ENCODE measurements around the gene LBH. TPM values are rescaled to one million over a fixed set of nuclear protein-coding genes. Genes with fewer than 3 reads are reported as not detected.
A peak's percentile ranks its signal among the peaks of the same experiment; 100 is the strongest.

LBH gene
- total RNA-seq (2014; rRNA removed) (0.40 and 5.8 TPM in 2 replicates), Bru-seq, nascent RNA (percentile 5 among the genes with signal in this experiment), BruChase-seq, experiment 1, labeled RNA remaining after a 6-hour chase (percentile 9 among the genes with signal in this experiment), BruChase-seq, experiment 2, labeled RNA remaining after a 2-hour chase (percentile 5 among the genes with signal in this experiment)
- long read RNA-seq, result 0 reads

DNA sequence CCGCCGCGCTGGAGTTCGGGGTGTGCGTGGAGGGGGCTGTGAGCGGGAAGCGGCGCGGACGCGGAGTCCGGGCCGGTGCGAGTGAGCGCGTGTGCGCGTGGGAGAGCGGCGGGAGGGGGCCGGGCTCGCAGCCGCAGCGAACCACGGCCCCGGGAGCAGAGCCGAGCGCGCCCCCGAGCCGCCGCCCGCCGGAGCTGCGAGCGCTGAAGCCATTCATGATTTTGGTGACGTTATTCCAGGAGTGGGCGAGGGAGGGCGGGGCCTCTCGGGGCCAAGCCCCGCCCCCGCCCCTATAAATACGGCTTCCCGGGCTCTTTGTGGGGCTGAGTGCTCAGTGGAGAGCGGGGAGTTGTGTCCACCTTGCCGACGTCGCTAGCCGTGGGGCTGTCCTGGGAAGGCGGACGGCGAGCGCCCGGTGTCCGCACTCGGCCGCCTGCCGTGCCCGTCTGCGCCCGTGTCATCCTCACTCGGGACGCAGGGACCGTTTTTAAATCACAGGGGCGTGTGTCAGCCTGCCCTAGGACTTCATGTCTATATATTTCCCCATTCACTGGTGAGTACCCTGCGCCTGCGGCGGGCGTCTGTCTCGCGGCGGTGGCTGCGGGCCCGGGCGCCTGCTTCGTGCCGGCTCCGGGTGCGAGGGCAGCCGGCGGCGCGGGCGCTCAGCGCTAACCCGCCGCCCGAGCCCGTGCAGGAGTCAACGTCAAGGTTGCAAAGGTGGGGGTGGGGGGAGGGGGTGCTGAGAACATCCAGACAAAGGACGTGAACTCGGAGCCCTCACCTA lies at the start of gene LBH:
Gene LBH, plus strand, starts transcription at position 323 of the 784 bp plus-strand sequence. Its CDS starts 205 bp downstream, at position 528.
- H3K4me3 ChIP-seq (ENCODE audit: low read length), result peak within 1 kb of the TSS; percentile 67
- peaks cover 33% of the 10 kb centered on the region for H3K4me1 ChIP-seq (ENCODE audit: insufficient read depth, low read length)
- H3K9me3 ChIP-seq (ENCODE audit: low read length), result no peaks in the 10 kb centered on the region
- H3K9me2 ChIP-seq (replicated peaks; ENCODE audit: low read length), result no peaks in the 10 kb centered on the region
- H4K20me1 ChIP-seq (ENCODE audit: low read length), result no peaks in the 10 kb centered on the region
- intact Hi-C loops (cut with micrococcal nuclease), result no loop called here
- H3K36me3 ChIP-seq (ENCODE audit: low read depth, low read length), result no peaks in the 10 kb centered on the region
- ChIA-PET POLR2A (ENCODE audit: unreplicated experiment) (no interaction called here), CTCF (interaction anchor here (0.6 kb wide), 1 partner anchor 462 kb away, joined by 3 read pairs; no protein-coding TSS in a partner anchor)
- no peaks in the 10 kb centered on the region for H3K79me2 ChIP-seq (ENCODE audit: low read length)
- no peak for TF ChIP-seq EZH2 (IDR thresholded peaks at IDR 0.05; ENCODE audit: low read length, unreplicated experiment)
- TF ChIP-seq EZH2phosphoT487 (IDR thresholded peaks at IDR 0.05; ENCODE audit: borderline replicate concordance, low read length), result peak; percentile 7; the same call in 1 of the 2 replicates
- TF ChIP-seq, protein P1, sequence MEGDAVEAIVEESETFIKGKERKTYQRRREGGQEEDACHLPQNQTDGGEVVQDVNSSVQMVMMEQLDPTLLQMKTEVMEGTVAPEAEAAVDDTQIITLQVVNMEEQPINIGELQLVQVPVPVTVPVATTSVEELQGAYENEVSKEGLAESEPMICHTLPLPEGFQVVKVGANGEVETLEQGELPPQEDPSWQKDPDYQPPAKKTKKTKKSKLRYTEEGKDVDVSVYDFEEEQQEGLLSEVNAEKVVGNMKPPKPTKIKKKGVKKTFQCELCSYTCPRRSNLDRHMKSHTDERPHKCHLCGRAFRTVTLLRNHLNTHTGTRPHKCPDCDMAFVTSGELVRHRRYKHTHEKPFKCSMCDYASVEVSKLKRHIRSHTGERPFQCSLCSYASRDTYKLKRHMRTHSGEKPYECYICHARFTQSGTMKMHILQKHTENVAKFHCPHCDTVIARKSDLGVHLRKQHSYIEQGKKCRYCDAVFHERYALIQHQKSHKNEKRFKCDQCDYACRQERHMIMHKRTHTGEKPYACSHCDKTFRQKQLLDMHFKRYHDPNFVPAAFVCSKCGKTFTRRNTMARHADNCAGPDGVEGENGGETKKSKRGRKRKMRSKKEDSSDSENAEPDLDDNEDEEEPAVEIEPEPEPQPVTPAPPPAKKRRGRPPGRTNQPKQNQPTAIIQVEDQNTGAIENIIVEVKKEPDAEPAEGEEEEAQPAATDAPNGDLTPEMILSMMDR (conservative IDR thresholded peaks at IDR 0.05; ENCODE audit: low read depth, low read length), result no peak
- H3K27me3 ChIP-seq (ENCODE audit: low read length), result peaks cover 36% of the 10 kb centered on the region
- peak within 1 kb of the TSS; percentile 84 for H2AFZ ChIP-seq (ENCODE audit: low read length)
- peak within 1 kb of the TSS; percentile 92 for H3K4me2 ChIP-seq (ENCODE audit: low read length)
- H3K9ac ChIP-seq (ENCODE audit: low read length), result no peak within 1 kb of the TSS
- DNase-seq (no peak), ATAC-seq (peak; percentile 8; the same call in 1 of the 2 replicates)
- no peaks in the 10 kb centered on the region for H3F3A ChIP-seq (ENCODE audit: low read length, unreplicated experiment)
- no peak within 1 kb of the TSS for H3K27ac ChIP-seq (ENCODE audit: low read length)
- no TSS peak for BruUV-seq (replicated peaks)

DNA sequence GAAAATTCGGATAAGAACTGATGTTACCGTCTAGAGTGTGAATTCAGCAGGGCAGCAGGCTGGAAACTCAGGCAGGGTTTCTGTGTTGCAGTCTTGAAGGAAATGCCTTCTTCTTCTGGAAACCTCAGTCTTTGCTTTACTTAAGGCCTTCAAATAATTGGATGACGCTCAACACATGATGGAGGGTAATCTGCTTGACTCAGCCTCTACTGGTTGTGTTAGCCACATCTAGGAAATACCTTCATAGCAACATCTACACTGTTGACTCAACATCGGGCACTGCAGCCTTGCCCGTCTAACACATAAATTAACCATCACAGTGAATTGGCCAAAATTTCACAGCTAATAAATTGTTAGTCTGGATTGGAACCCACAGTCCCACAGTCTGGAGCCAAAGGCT lies 47.3 kb upstream of the LBH start:
- ATAC-seq (no peak), DNase-seq (no peak)
- TF ChIP-seq EZH2 (IDR thresholded peaks at IDR 0.05; ENCODE audit: low read length, unreplicated experiment), result no peak
- TF ChIP-seq EZH2phosphoT487 (IDR thresholded peaks at IDR 0.05; ENCODE audit: borderline replicate concordance, low read length), result no peak
- TF ChIP-seq, protein P1 (conservative IDR thresholded peaks at IDR 0.05; ENCODE audit: low read depth, low read length), result no peak
- no TSS peak for BruUV-seq (replicated peaks)
- no peak overlapping the region for H3K4me2 ChIP-seq (ENCODE audit: low read length)
- H3K9me2 ChIP-seq (replicated peaks; ENCODE audit: low read length), result no peaks in the 10 kb centered on the region
- H4K20me1 ChIP-seq (ENCODE audit: low read length), result no peaks in the 10 kb centered on the region
- H3K4me1 ChIP-seq (ENCODE audit: insufficient read depth, low read length), result no peaks in the 10 kb centered on the region
- no peak overlapping the region for H2AFZ ChIP-seq (ENCODE audit: low read length)
- ChIA-PET POLR2A (ENCODE audit: unreplicated experiment) (no interaction called here), CTCF (no interaction called here)
- H3K36me3 ChIP-seq (ENCODE audit: low read depth, low read length), result no peaks in the 10 kb centered on the region
- H3K27ac ChIP-seq (ENCODE audit: low read length), result no peak overlapping the region
- intact Hi-C loops (cut with micrococcal nuclease), result no loop called here
- no peaks in the 10 kb centered on the region for H3F3A ChIP-seq (ENCODE audit: low read length, unreplicated experiment)
- H3K27me3 ChIP-seq (ENCODE audit: low read length), result peaks cover 47% of the 10 kb centered on the region
- H3K9ac ChIP-seq (ENCODE audit: low read length), result no peak overlapping the region
- no peak overlapping the region for H3K4me3 ChIP-seq (ENCODE audit: low read length)
- no peaks in the 10 kb centered on the region for H3K9me3 ChIP-seq (ENCODE audit: low read length)
- H3K79me2 ChIP-seq (ENCODE audit: low read length), result no peaks in the 10 kb centered on the region

DNA sequence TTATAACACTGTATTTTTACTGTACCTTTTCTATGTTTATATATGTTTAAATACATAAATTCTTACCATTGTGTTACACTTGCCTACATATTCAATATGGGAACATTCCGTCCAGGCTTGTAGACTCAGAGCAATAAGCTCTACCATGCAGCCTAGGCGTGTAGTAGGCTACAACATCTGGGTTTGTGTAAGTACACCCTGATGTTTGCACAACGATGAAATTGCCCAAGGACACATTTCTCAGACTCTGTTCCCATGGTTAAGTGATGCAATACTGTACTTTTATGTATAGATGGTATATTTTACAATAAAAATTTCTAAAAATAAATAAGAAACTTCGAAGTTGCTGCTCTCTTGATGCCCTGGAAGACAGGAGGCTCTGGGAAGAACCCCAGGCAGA lies 46.2 kb upstream of the LBH start:
- DNase-seq (no peak), ATAC-seq (no peak)
- Histone ChIP-seq H2AFZ (ENCODE audit: low read length) (no peak overlapping the region), H3K79me2 (ENCODE audit: low read length) (no peaks in the 10 kb centered on the region), H3K9ac (ENCODE audit: low read length) (no peak overlapping the region), H3K36me3 (ENCODE audit: low read depth, low read length) (no peaks in the 10 kb centered on the region), H3K4me1 (ENCODE audit: insufficient read depth, low read length) (no peaks in the 10 kb centered on the region), H3K27me3 (ENCODE audit: low read length) (peaks cover 42% of the 10 kb centered on the region), H3K4me2 (ENCODE audit: low read length) (no peak overlapping the region), H3K9me3 (ENCODE audit: low read length) (no peaks in the 10 kb centered on the region), H3K4me3 (ENCODE audit: low read length) (no peak overlapping the region), H3F3A (ENCODE audit: low read length, unreplicated experiment) (no peaks in the 10 kb centered on the region), H3K27ac (ENCODE audit: low read length) (no peak overlapping the region), H4K20me1 (ENCODE audit: low read length) (no peaks in the 10 kb centered on the region), H3K9me2 (replicated peaks; ENCODE audit: low read length) (no peaks in the 10 kb centered on the region)
- POLR2A ChIA-PET (ENCODE audit: unreplicated experiment), result no interaction called here
- TF ChIP-seq, protein P1 (conservative IDR thresholded peaks at IDR 0.05; ENCODE audit: low read depth, low read length), result no peak
- TF ChIP-seq EZH2phosphoT487 (IDR thresholded peaks at IDR 0.05; ENCODE audit: borderline replicate concordance, low read length), result no peak
- TF ChIP-seq EZH2 (IDR thresholded peaks at IDR 0.05; ENCODE audit: low read length, unreplicated experiment), result no peak
- intact Hi-C loops (cut with micrococcal nuclease), result no loop called here
- CTCF ChIA-PET, result no interaction called here
- no TSS peak for BruUV-seq (replicated peaks)
